K562 (cell line): ENCODE results near the gene MDP1. TPM values are rescaled to one million over a fixed set of nuclear protein-coding genes. Genes with fewer than 3 reads are reported as not detected.

Experiments used
- ATAC-seq: fragments of 200-7000 bp; cut with Tn5 transposase; 3 replicates; pipeline ENCODE4 v1.9.1; 2020; ENCODE audit warnings: moderate library complexity
- BruUV-seq: library from RNA; stranded (reverse); fragments of 400-500 nt; replicated peaks from 2 replicates; lab custom pipeline; 2021; lab: Mats Ljungman, UMichigan
- CTCF ChIA-PET: fragments of 300-600 bp; formaldehyde crosslinking; extraction: SDS; loops from one replicate; lab custom pipeline; 2021; ENCODE audit warnings: low intra/inter-chr PET ratio; lab: Yijun Ruan, JAX
- POLR2A ChIA-PET: fragments of 300-600, 350-650 bp; sonication (Branson Sonifier 250); formaldehyde crosslinking; extraction: SDS; loops from one replicate; lab custom pipeline; 2021; ENCODE audit warnings: antibody characterized with exemption, inconsistent platforms; lab: Yijun Ruan, JAX
- DNase-seq, 4 experiments: peaks; one replicate each; pipeline versions ENCODE4 v3.0.0 to v3.0.0-alpha.2; 2011 to 2018; ENCODE audit warnings: low spot score in 3 of 4, mixed read lengths in 3 of 4; ENCODE audit errors: extremely low read depth in 1 of 4
- FAIRE-seq: peaks from 2 replicates; lab custom pipeline; 2011; peaks lifted over from hg19 to GRCh38; lab: Jason Lieb, UNC
- H2AFZ ChIP-seq: 2 replicates; pipeline ENCODE4 v1.6.0; 2011; ENCODE audit warnings: low read depth, low read length, control low read depth, inconsistent platforms
- H3K27ac ChIP-seq: fragments of 200-600 bp; 3 replicates; pipeline ENCODE4 v1.8.0; 2011; ENCODE audit warnings: low read depth, mild to moderate bottlenecking, control low read depth, inconsistent platforms, low read length, moderate library complexity, mixed read lengths; ENCODE audit errors: extremely low read depth
- H3K27me3 ChIP-seq, 2 experiments: fragments of 300-600 bp in 1 of 2; 2 replicates in 1 of 2; 3 replicates in 1 of 2; pipeline versions ENCODE4 v1.6.0 to v1.8.0; 2011; ENCODE audit warnings: inconsistent platforms in 2 of 2, low read length in 2 of 2, mild to moderate bottlenecking in 1 of 2, mixed read lengths in 1 of 2, moderate library complexity in 1 of 2; ENCODE audit not compliant: control insufficient read depth in 2 of 2, insufficient read depth in 2 of 2
- H3K36me3 ChIP-seq: fragments of 300-600 bp; 3 replicates; pipeline ENCODE4 v1.8.0; 2011; ENCODE audit warnings: mild to moderate bottlenecking, low read length, inconsistent platforms; ENCODE audit not compliant: control insufficient read depth, insufficient read depth
- H3K4me1 ChIP-seq, 2 experiments: fragments of 200-600 bp in 1 of 2; replicated peaks in 1 of 2; 2 replicates in 1 of 2; 3 replicates in 1 of 2; pipeline versions ENCODE4 v1.5.1 to v1.8.0; 2011; ENCODE audit warnings: inconsistent platforms in 2 of 2, low read length in 2 of 2, mild to moderate bottlenecking in 1 of 2, mixed read lengths in 1 of 2, moderate library complexity in 1 of 2; ENCODE audit not compliant: control insufficient read depth in 2 of 2, insufficient read depth in 2 of 2
- H3K4me2 ChIP-seq: 2 replicates; pipeline ENCODE4 v1.6.1; 2011; ENCODE audit warnings: low read length, control low read depth, inconsistent platforms, mixed read lengths; ENCODE audit not compliant: insufficient read depth
- H3K4me3 ChIP-seq: fragments of 200-600 bp; sonication (generic), shearing (Covaris generic); 2 replicates; pipeline ENCODE4 v1.5.1; 2016; ENCODE audit warnings: control low read depth, inconsistent platforms
- H3K79me2 ChIP-seq: fragments of 200-600 bp; 3 replicates; pipeline ENCODE4 v1.8.0; 2011; ENCODE audit warnings: low read length, inconsistent platforms; ENCODE audit not compliant: control insufficient read depth, insufficient read depth
- H3K9ac ChIP-seq, 2 experiments: 2 replicates each; pipeline versions ENCODE4 v1.6.0 to v1.6.1; 2011; ENCODE audit warnings: low read depth in 2 of 2, low read length in 2 of 2, control low read depth in 1 of 2, inconsistent platforms in 1 of 2, mild to moderate bottlenecking in 1 of 2, mixed read lengths in 1 of 2; ENCODE audit not compliant: insufficient read depth in 1 of 2
- H3K9me1 ChIP-seq: one replicate; pipeline ENCODE4 v1.6.0; 2011; ENCODE audit warnings: inconsistent platforms, mild to moderate bottlenecking, low read length, moderate library complexity; ENCODE audit not compliant: control insufficient read depth, insufficient read depth
- H3K9me3 ChIP-seq: replicated peaks from 2 replicates; pipeline ENCODE4 v1.5.1; 2011; ENCODE audit warnings: low read depth, low read length, inconsistent platforms; ENCODE audit not compliant: control insufficient read depth, insufficient read depth
- H4K20me1 ChIP-seq: replicated peaks from 2 replicates; pipeline ENCODE4 v1.6.1; 2011; ENCODE audit warnings: low read length, inconsistent platforms, mixed read lengths; ENCODE audit not compliant: control insufficient read depth, insufficient read depth
- BCLAF1 ChIP-seq, 2 experiments: fragments of 450-650 bp in 1 of 2; IDR thresholded peaks; 2 replicates each; pipeline ENCODE4 v1.6.1; 2011 to 2017; ENCODE audit warnings: low read depth in 2 of 2, antibody characterized with exemption in 1 of 2, borderline replicate concordance in 1 of 2, low read length in 1 of 2, mild to moderate bottlenecking in 1 of 2, mixed read lengths in 1 of 2; ENCODE audit not compliant: control insufficient read depth in 1 of 2
- ERF ChIP-seq: fragments of 450-650 bp; formaldehyde crosslinking; IDR thresholded peaks from 2 replicates; pipeline ENCODE4 v1.4.0; 2020; ENCODE audit warnings: mild to moderate bottlenecking, mixed read lengths
- MAX ChIP-seq: sonication (generic); formaldehyde crosslinking; IDR thresholded peaks from 2 replicates; pipeline ENCODE4 v1.9.0; 2022; ENCODE audit warnings: mild to moderate bottlenecking, missing genetic modification reagents
- MAZ ChIP-seq, 2 experiments: fragments of 450-650 bp in 1 of 2; sonication (generic) in 1 of 2; formaldehyde crosslinking; IDR thresholded peaks in 1 of 2; conservative IDR thresholded peaks in 1 of 2; 2 replicates each; pipeline versions ENCODE4 v1.4.0 to v1.5.0; 2020; ENCODE audit warnings: mild to moderate bottlenecking in 1 of 2, missing genetic modification reagents in 1 of 2
- MTA1 ChIP-seq: fragments of 450-650 bp; IDR thresholded peaks from 2 replicates; pipeline ENCODE4 v1.6.1; 2017; ENCODE audit warnings: borderline replicate concordance
- SMARCA5 ChIP-seq: fragments of 450-650 bp; IDR thresholded peaks from 2 replicates; pipeline ENCODE4 v1.6.1; 2016
- SNIP1 ChIP-seq: fragments of 450-650 bp; IDR thresholded peaks from 2 replicates; pipeline ENCODE4 v1.7.1; 2017; ENCODE audit warnings: low read depth, mild to moderate bottlenecking
- XRCC4 ChIP-seq: IDR thresholded peaks from one replicate; pipeline ENCODE4 v1.6.1; 2011; ENCODE audit not compliant: insufficient read depth, insufficient read length; ENCODE audit errors: extremely low read depth
- ZFP36 ChIP-seq: fragments of 150-350 bp; IDR thresholded peaks from 2 replicates; pipeline ENCODE4 v1.6.1; 2018; ENCODE audit warnings: low read length, low read depth; ENCODE audit not compliant: partially characterized antibody
- ZNF785 ChIP-seq: fragments of 250-450 bp; sonication (Bioruptor Pico); IDR thresholded peaks from 2 replicates; pipeline ENCODE4 v1.4.0; 2020; ENCODE audit warnings: mild to moderate bottlenecking
- WGBS: fragments of 100-300 bp; shearing (Covaris generic); methylation state at CpG from one replicate; pipeline ENCODE4 v1.1.6; 2016; ENCODE audit warnings: low coverage, mixed read lengths; ENCODE audit not compliant: insufficient coverage; ENCODE audit errors: missing lambda C conversion rate; 5-methylcytosine and 5-hydroxymethylcytosine counted together
- in situ Hi-C: fragments of 300-500 bp; cut with MboI; formaldehyde crosslinking; loops from 4 replicates; pipeline ENCODE4 v1.15.0; 2018; ENCODE audit warnings: inconsistent platforms, mixed read lengths
- intact Hi-C: fragments of 100-400 bp; cut with micrococcal nuclease; formaldehyde crosslinking; loops from 2 replicates; pipeline ENCODE4 v1.14.2; 2022
- polyA plus RNA-seq, 8 experiments: library from polyadenylated mRNA; depleted of rRNA in 4 of 8; stranded (reverse) in 5 of 8; unstranded in 3 of 8; fragments of >200 nt; fragmentation: Nextera tagmentation in 2 of 8; fragmentation: Illumina TruSeq in 1 of 8; extraction: Ambion mirVana in 2 of 8; extraction: Trizol in 1 of 8; gene quantifications; 2 replicates each; pipeline versions ENCODE4 v1.2.1 to v1.2.3, GENCODE V29; 2011 to 2014; ENCODE audit warnings: inconsistent platforms in 1 of 8, missing spikeins in 1 of 8
- total RNA-seq, 7 experiments: library from RNA; depleted of rRNA in 6 of 7; stranded (reverse); fragments of >200 nt in 6 of 7; fragmentation: Illumina TruSeq in 2 of 7; extraction: Trizol in 2 of 7; gene quantifications; 2 replicates each; pipeline versions ENCODE4 v1.2.1 to v1.2.3, GENCODE V29; 2011 to 2021; ENCODE audit warnings: low replicate concordance in 1 of 7
- TF ChIP-seq, protein P1 (sequence below): fragments of 450-650 bp; formaldehyde crosslinking; IDR thresholded peaks from 2 replicates; pipeline ENCODE4 v1.4.0; 2020; ENCODE audit warnings: mild to moderate bottlenecking, moderate library complexity
- TF ChIP-seq, protein P2 (sequence below): sonication (generic); formaldehyde crosslinking; IDR thresholded peaks from 2 replicates; pipeline ENCODE4 v1.8.1; 2023; ENCODE audit warnings: mild to moderate bottlenecking, missing genetic modification reagents, moderate library complexity

Gene MDP1
- total and polyA plus RNA-seq, 9 of the 15 experiments (the other 6 are each of a cell fraction or from before 2014, with no cell fraction given) = 2.7 to 29.6 (median 11.0) TPM

GRCh38 chr14:24251880-24252288, 36.0 kb upstream of the MDP1 start (continued):
- no peak for TF ChIP-seq MAZ (CRISPR knock-in tag; conservative IDR thresholded peaks at IDR 0.05 in 1 of 2, IDR thresholded peaks at IDR 0.05 in 1 of 2)
- TF ChIP-seq, protein P1, sequence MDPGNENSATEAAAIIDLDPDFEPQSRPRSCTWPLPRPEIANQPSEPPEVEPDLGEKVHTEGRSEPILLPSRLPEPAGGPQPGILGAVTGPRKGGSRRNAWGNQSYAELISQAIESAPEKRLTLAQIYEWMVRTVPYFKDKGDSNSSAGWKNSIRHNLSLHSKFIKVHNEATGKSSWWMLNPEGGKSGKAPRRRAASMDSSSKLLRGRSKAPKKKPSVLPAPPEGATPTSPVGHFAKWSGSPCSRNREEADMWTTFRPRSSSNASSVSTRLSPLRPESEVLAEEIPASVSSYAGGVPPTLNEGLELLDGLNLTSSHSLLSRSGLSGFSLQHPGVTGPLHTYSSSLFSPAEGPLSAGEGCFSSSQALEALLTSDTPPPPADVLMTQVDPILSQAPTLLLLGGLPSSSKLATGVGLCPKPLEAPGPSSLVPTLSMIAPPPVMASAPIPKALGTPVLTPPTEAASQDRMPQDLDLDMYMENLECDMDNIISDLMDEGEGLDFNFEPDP (CRISPR knock-in tag) = no peak
- TF ChIP-seq, protein P2, sequence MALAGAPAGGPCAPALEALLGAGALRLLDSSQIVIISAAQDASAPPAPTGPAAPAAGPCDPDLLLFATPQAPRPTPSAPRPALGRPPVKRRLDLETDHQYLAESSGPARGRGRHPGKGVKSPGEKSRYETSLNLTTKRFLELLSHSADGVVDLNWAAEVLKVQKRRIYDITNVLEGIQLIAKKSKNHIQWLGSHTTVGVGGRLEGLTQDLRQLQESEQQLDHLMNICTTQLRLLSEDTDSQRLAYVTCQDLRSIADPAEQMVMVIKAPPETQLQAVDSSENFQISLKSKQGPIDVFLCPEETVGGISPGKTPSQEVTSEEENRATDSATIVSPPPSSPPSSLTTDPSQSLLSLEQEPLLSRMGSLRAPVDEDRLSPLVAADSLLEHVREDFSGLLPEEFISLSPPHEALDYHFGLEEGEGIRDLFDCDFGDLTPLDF (CRISPR knock-in tag) = no peak
- no peak for TF ChIP-seq MTA1

- Histone ChIP-seq H3K36me3 (no peaks in the 10 kb centered on the region; the same call in 1 of the 3 replicates), H3K9ac (peak overlapping the region in 1 of 2 experiments; percentile 81; a peak in 1 of 4 replicates), H3K27me3 (no peaks in the 10 kb centered on the region), H3K4me2 (no peak overlapping the region), H3K4me1 (peaks cover 4 to 10% of the 10 kb centered on the region in 2 experiments; a peak in 4 of 5 replicates), H3K9me1 (no peaks in the 10 kb centered on the region), H2AFZ (no peak overlapping the region), H4K20me1 (no peaks in the 10 kb centered on the region), H3K79me2 (no peaks in the 10 kb centered on the region), H3K9me3 (no peaks in the 10 kb centered on the region), H3K27ac (no peak overlapping the region), H3K4me3 (no peak overlapping the region)
- no TSS peak for BruUV-seq
- ChIA-PET CTCF (interaction anchor here (0.7 kb wide), 1 partner anchor 57 kb away, joined by 6 read pairs; no protein-coding TSS in a partner anchor), POLR2A (interaction anchor here (0.7 kb wide), 1 partner anchor 12 kb away, joined by 4 read pairs; the partner anchor contains the start of gene TGM1)
- in situ Hi-C loops = no loop called here
- ATAC-seq = no peak; the same call in 2 of the 3 replicates
- DNase-seq = no peak
- WGBS = 44% methylated on average over 3 of the region's 4 CpGs
- TF ChIP-seq ZFP36 (no peak), SNIP1 (no peak), SMARCA5 (no peak), ERF (no peak), BCLAF1 (IDR thresholded peaks at IDR 0.05; ENCODE audit: borderline replicate concordance in 1 of 2, control insufficient read depth in 1 of 2, low read depth in 2 of 2, low read length in 1 of 2) (no peak), ZNF785 (CRISPR knock-in tag) (no peak), XRCC4 (no peak), MAX (CRISPR knock-in tag) (no peak)
- FAIRE-seq = no peak
- intact Hi-C loops = no loop called here
These were observed 34.5 kb upstream of the MDP1 start for GRCh38 chr14:24250354-24250753.
